Fibroblast of mammary gland (primary cell): ENCODE results near the gene HLF.

Experiments
- DNase-seq: peaks from one replicate; pipeline ENCODE4 v3.0.0-alpha.2; 2010; ENCODE audit warnings: low read depth
- H3K4me3 ChIP-seq: 2 replicates; pipeline ENCODE4 v1.5.1; 2011; ENCODE audit warnings: low read depth, mild to moderate bottlenecking, low read length, moderate library complexity; ENCODE audit not compliant: control insufficient read depth
- CTCF ChIP-seq: conservative IDR thresholded peaks from 2 replicates; pipeline ENCODE4 v1.5.1; 2011; ENCODE audit warnings: low read depth, low read length, inconsistent platforms; ENCODE audit not compliant: control insufficient read depth, insufficient read depth

HLF gene

GRCh38 chr17:55305321-55306087 is 40.7 kb downstream of the HLF start:
- no peak for TF ChIP-seq CTCF
- H3K4me3 ChIP-seq, result no peak overlapping the region
- DNase-seq, result no peak

- no peak overlapping the region for H3K4me3 ChIP-seq
- DNase-seq, result no peak
- TF ChIP-seq CTCF, result no peak
These were observed 43.1 kb downstream of the HLF start for GRCh38 chr17:55307879-55308278.

GRCh38 chr17:55308613-55309391 is 44.0 kb downstream of the HLF start:
- no peak overlapping the region for H3K4me3 ChIP-seq
- no peak for TF ChIP-seq CTCF
- DNase-seq, result no peak

- H3K4me3 ChIP-seq, result no peak overlapping the region
- no peak for DNase-seq
- no peak for TF ChIP-seq CTCF
These were observed 47.1 kb downstream of the HLF start for GRCh38 chr17:55311767-55312375.

GRCh38 chr17:55312852-55313251 is 48.1 kb downstream of the HLF start:
- no peak for DNase-seq
- no peak for TF ChIP-seq CTCF
- H3K4me3 ChIP-seq, result no peak overlapping the region

GRCh38 chr17:55314061-55314783 is 49.5 kb downstream of the HLF start:
- TF ChIP-seq CTCF, result no peak
- no peak for DNase-seq
- no peak overlapping the region for H3K4me3 ChIP-seq
